ENCODE results near the gene CEND1. TPM values are rescaled to one million over a fixed set of nuclear protein-coding genes. Genes with fewer than 3 reads are reported as not detected.

The CEND1 gene
- polyA plus RNA-seq, 1 donor from 2014 or later = 11.8 TPM

GRCh38 chr11:837990-838307 lies 48.1 kb upstream of the CEND1 start:
- Histone ChIP-seq H3K4me2 (ENCODE audit: low read length) (no peak overlapping the region), H3K27ac (ENCODE audit: low read length) (no peak overlapping the region), H4K20me1 (ENCODE audit: insufficient read depth) (no peaks in the 10 kb centered on the region), H3K9me2 (ENCODE audit: insufficient read depth, low read length) (no peaks in the 10 kb centered on the region), H3K9me3 (ENCODE audit: low read length) (no peaks in the 10 kb centered on the region), H3K9ac (ENCODE audit: low read length) (no peak overlapping the region), H3F3A (ENCODE audit: insufficient read depth, low read length, poor library complexity, severe bottlenecking) (no peaks in the 10 kb centered on the region), H3K36me3 (ENCODE audit: insufficient read depth, low read length) (no peaks in the 10 kb centered on the region), H3K4me3 (ENCODE audit: low read length) (no peak overlapping the region), H3K27me3 (ENCODE audit: insufficient read depth, low read depth, low read length) (no peaks in the 10 kb centered on the region), H3K79me2 (replicated peaks; ENCODE audit: insufficient read depth, low read length) (peaks cover 12% of the 10 kb centered on the region), H2AFZ (ENCODE audit: low read depth, low read length) (no peak overlapping the region)
- TF ChIP-seq EP300 (conservative IDR thresholded peaks at IDR 0.05; ENCODE audit: poor library complexity, severe bottlenecking) (no peak), SMC3 (conservative IDR thresholded peaks at IDR 0.05; ENCODE audit: poor library complexity) (no peak), MXI1 (conservative IDR thresholded peaks at IDR 0.05; ENCODE audit: poor library complexity, severe bottlenecking) (no peak), TAF1 (IDR thresholded peaks at IDR 0.05; ENCODE audit: low read depth) (no peak), POLR2AphosphoS5 (IDR thresholded peaks at IDR 0.05) (no peak), EZH2 (IDR thresholded peaks at IDR 0.05; ENCODE audit: borderline replicate concordance, insufficient read depth, low read length, poor library complexity, severe bottlenecking) (no peak), CTCF (IDR thresholded peaks at IDR 0.05; ENCODE audit: poor library complexity, severe bottlenecking) (no peak)

GRCh38 chr11:837189-837989 lies 47.5 kb upstream of the CEND1 start:
- Histone ChIP-seq H4K20me1 (ENCODE audit: insufficient read depth) (no peaks in the 10 kb centered on the region), H3K36me3 (ENCODE audit: insufficient read depth, low read length) (no peaks in the 10 kb centered on the region), H3K9ac (ENCODE audit: low read length) (no peak overlapping the region), H3K27ac (ENCODE audit: low read length) (no peak overlapping the region), H3F3A (ENCODE audit: insufficient read depth, low read length, poor library complexity, severe bottlenecking) (no peaks in the 10 kb centered on the region), H3K4me3 (ENCODE audit: low read length) (no peak overlapping the region), H3K9me3 (ENCODE audit: low read length) (no peaks in the 10 kb centered on the region), H2AFZ (ENCODE audit: low read depth, low read length) (no peak overlapping the region), H3K4me2 (ENCODE audit: low read length) (no peak overlapping the region), H3K27me3 (ENCODE audit: insufficient read depth, low read depth, low read length) (no peaks in the 10 kb centered on the region), H3K9me2 (ENCODE audit: insufficient read depth, low read length) (no peaks in the 10 kb centered on the region), H3K79me2 (replicated peaks; ENCODE audit: insufficient read depth, low read length) (peaks cover 12% of the 10 kb centered on the region)
- no peak for TF ChIP-seq REST (IDR thresholded peaks at IDR 0.05; ENCODE audit: borderline replicate concordance)
- TF ChIP-seq POLR2AphosphoS5 (IDR thresholded peaks at IDR 0.05) = no peak
- TF ChIP-seq TAF1 (IDR thresholded peaks at IDR 0.05; ENCODE audit: low read depth) = no peak
- TF ChIP-seq SMC3 (conservative IDR thresholded peaks at IDR 0.05; ENCODE audit: poor library complexity) = no peak
- TF ChIP-seq EP300 (conservative IDR thresholded peaks at IDR 0.05; ENCODE audit: poor library complexity, severe bottlenecking) = no peak
- TF ChIP-seq MXI1 (conservative IDR thresholded peaks at IDR 0.05; ENCODE audit: poor library complexity, severe bottlenecking) = no peak
- TF ChIP-seq EZH2 (IDR thresholded peaks at IDR 0.05; ENCODE audit: borderline replicate concordance, insufficient read depth, low read length, poor library complexity, severe bottlenecking) = no peak
- TF ChIP-seq RAD21 (conservative IDR thresholded peaks at IDR 0.05) = no peak
- TF ChIP-seq CTCF (IDR thresholded peaks at IDR 0.05; ENCODE audit: poor library complexity, severe bottlenecking) = no peak
